Stomach (tissue), 9 donors: Measurements from ENCODE around the gene ZNF607. TPM values are rescaled to one million over a fixed set of nuclear protein-coding genes. Genes with fewer than 3 reads are reported as not detected.

ENCODE experiments used
- DNase-seq, 2 donors: peaks; one replicate each; pipeline versions ENCODE4 v3.0.0 to v3.0.0-alpha.2; 2013 to 2019
- H3K27ac ChIP-seq, 5 donors: fragments of 200-600 bp in 4 of 5; sonication (generic) in 4 of 5; one replicate each; pipeline ENCODE4 v1.5.1; 2013 to 2019; ENCODE audit warnings: mild to moderate bottlenecking in 1 of 5, moderate library complexity in 1 of 5
- H3K27me3 ChIP-seq, 3 donors: fragments of 200-600 bp; sonication (generic); one replicate each; pipeline ENCODE4 v1.5.1; 2017 to 2019; ENCODE audit warnings: mixed run types in 1 of 3
- H3K36me3 ChIP-seq, 4 donors: fragments of 200-600 bp; sonication (generic); 1 replicate in 3 of 4; 2 replicates in 1 of 4; pipeline ENCODE4 v1.5.1; 2016 to 2019
- H3K4me1 ChIP-seq, 4 donors: fragments of 200-600 bp; sonication (generic); one replicate each; pipeline ENCODE4 v1.5.1; 2016 to 2019
- H3K4me3 ChIP-seq, 4 donors: fragments of 200-600 bp; sonication (generic) in 3 of 4; one replicate each; pipeline ENCODE4 v1.5.1; 2016 to 2019; ENCODE audit warnings: mild to moderate bottlenecking in 1 of 4
- H3K9me3 ChIP-seq, 4 donors: fragments of 200-600 bp; sonication (generic); one replicate each; pipeline ENCODE4 v1.5.1; 2016 to 2019
- CTCF ChIP-seq, 7 experiments: fragments of 450-650 bp in 4 of 7; fragments of 200-600 bp in 3 of 7; sonication (generic) in 3 of 7; IDR thresholded peaks; one replicate each; pipeline ENCODE4 v1.5.1; 2016 to 2019; ENCODE audit warnings: antibody characterized with exemption in 7 of 7, control low read depth in 2 of 7, mild to moderate bottlenecking in 1 of 7
- EP300 ChIP-seq: sonication (generic); formaldehyde crosslinking; IDR thresholded peaks from one replicate; pipeline ENCODE4 v1.6.1; 2017; ENCODE audit warnings: antibody characterized with exemption
- POLR2A ChIP-seq, 4 donors: fragments of 450-650 bp; IDR thresholded peaks; one replicate each; pipeline ENCODE4 v1.6.1; 2016; ENCODE audit warnings: antibody characterized with exemption in 4 of 4, control low read depth in 2 of 4, mild to moderate bottlenecking in 1 of 4, moderate library complexity in 1 of 4
- POLR2AphosphoS5 ChIP-seq, 3 donors: sonication (generic); formaldehyde crosslinking; IDR thresholded peaks; one replicate each; pipeline ENCODE4 v1.6.1; 2016; ENCODE audit warnings: antibody characterized with exemption in 3 of 3
- WGBS, 5 donors: extraction: QIAGEN DNeasy Blood & Tissue Kit in 3 of 5; methylation state at CpG; one replicate each; pipeline versions ENCODE4 v1.1.5 to v1.1.7; 2013 to 2018; 5-methylcytosine and 5-hydroxymethylcytosine counted together
- intact Hi-C: fragments of 100-400 bp; cut with DNase I; formaldehyde crosslinking; loops from one replicate; pipeline ENCODE4 v1.15.1; 2023; ENCODE audit warnings: low total_unique reads
- polyA plus RNA-seq, 3 donors: library from polyadenylated mRNA; stranded (reverse); fragments of 200-250 nt; gene quantifications; one replicate each; pipeline ENCODE4 v1.2.3, GENCODE V29; 2013
- total RNA-seq, 5 donors: library from RNA; depleted of rRNA; stranded (reverse); fragments of >200 nt; gene quantifications; one replicate each; pipeline versions ENCODE4 v1.1.0 to v1.2.3, GENCODE V29; 2014 to 2016
- donor health status: healthy with polysubstance abuse.
- donor health status: Bipolar disorder and iron deficiency.
- donor health status: healthy.

Gene ZNF607
- total and polyA plus RNA-seq, 8 donors, result 0.76 to 7.0 (median 3.6) TPM

- no peaks in the 10 kb centered on the region for H3K27me3 ChIP-seq
- 91 to 96% (median 96%) methylated on average over 7 of the region's 7 CpGs for WGBS, 5 donors
- no peak for DNase-seq
- TF ChIP-seq EP300 (no peak), POLR2A (IDR thresholded peaks at IDR 0.05) (no peak), POLR2AphosphoS5 (IDR thresholded peaks at IDR 0.05) (no peak), CTCF (IDR thresholded peaks at IDR 0.05) (no peak)
- intact Hi-C loops, result no loop called here
- peaks cover 0 to 57% (median 28%) of the 10 kb centered on the region in 4 donors for H3K9me3 ChIP-seq
- peaks cover 14 to 95% (median 85%) of the 10 kb centered on the region in 4 donors for H3K36me3 ChIP-seq
- H3K4me1 ChIP-seq, result no peaks in the 10 kb centered on the region
- H3K4me3 ChIP-seq, result no peak overlapping the region
- no peak overlapping the region for H3K27ac ChIP-seq
These were observed 13.4 kb downstream of the ZNF607 start for GRCh38 chr19:37706052-37706605.

- H3K36me3 ChIP-seq, result peaks cover 14 to 69% (median 43%) of the 10 kb centered on the region in 4 donors
- TF ChIP-seq POLR2AphosphoS5 (IDR thresholded peaks at IDR 0.05) (no peak), POLR2A (IDR thresholded peaks at IDR 0.05) (no peak), EP300 (no peak), CTCF (IDR thresholded peaks at IDR 0.05) (no peak)
- H3K27ac ChIP-seq, result no peak overlapping the region
- H3K27me3 ChIP-seq, result no peaks in the 10 kb centered on the region
- no peaks in the 10 kb centered on the region for H3K4me1 ChIP-seq
- 93 to 95% (median 94%) methylated on average over 5 of the region's 5 CpGs for WGBS, 5 donors
- peaks cover 11 to 77% (median 42%) of the 10 kb centered on the region in 4 donors for H3K9me3 ChIP-seq
- intact Hi-C loops, result no loop called here
- no peak overlapping the region for H3K4me3 ChIP-seq
- DNase-seq, result no peak
These were observed 20.5 kb downstream of the ZNF607 start for GRCh38 chr19:37699057-37699456.

- Histone ChIP-seq H3K9me3 (peaks cover 11 to 81% (median 40%) of the 10 kb centered on the region in 4 donors), H3K4me3 (no peak overlapping the region), H3K4me1 (no peaks in the 10 kb centered on the region), H3K27me3 (no peaks in the 10 kb centered on the region), H3K27ac (no peak overlapping the region), H3K36me3 (peaks cover 14 to 60% (median 36%) of the 10 kb centered on the region in 4 donors)
- no peak for DNase-seq
- TF ChIP-seq POLR2A (IDR thresholded peaks at IDR 0.05) (no peak), CTCF (IDR thresholded peaks at IDR 0.05) (no peak), EP300 (no peak), POLR2AphosphoS5 (IDR thresholded peaks at IDR 0.05) (no peak)
- intact Hi-C loops, result no loop called here
- WGBS, 5 donors, result 91 to 98% (median 98%) methylated on average over 6 of the region's 6 CpGs
These were observed 21.3 kb downstream of the ZNF607 start for GRCh38 chr19:37698216-37698615.

- H3K9me3 ChIP-seq, result peaks cover 11 to 85% (median 47%) of the 10 kb centered on the region in 4 donors
- intact Hi-C loops, result no loop called here
- TF ChIP-seq EP300, result no peak
- TF ChIP-seq POLR2A (IDR thresholded peaks at IDR 0.05), result no peak
- TF ChIP-seq POLR2AphosphoS5 (IDR thresholded peaks at IDR 0.05), result no peak
- TF ChIP-seq CTCF (IDR thresholded peaks at IDR 0.05), result no peak
- no peaks in the 10 kb centered on the region for H3K27me3 ChIP-seq
- no peak overlapping the region for H3K4me3 ChIP-seq
- H3K27ac ChIP-seq, result no peak overlapping the region
- H3K36me3 ChIP-seq, result peaks cover 14 to 41% (median 25%) of the 10 kb centered on the region in 4 donors
- H3K4me1 ChIP-seq, result peaks cover 0 to 13% (median 3%) of the 10 kb centered on the region in 4 donors
- 68 to 90% (median 79%) methylated on average over 3 of the region's 3 CpGs for WGBS, 5 donors
- DNase-seq, result no peak
These were observed 24.2 kb downstream of the ZNF607 start for GRCh38 chr19:37695144-37695899.
